Endodermal cell (in vitro differentiated cells): Measurements from ENCODE around the gene STAC. TPM values are rescaled to one million over a fixed set of nuclear protein-coding genes. Genes with fewer than 3 reads are reported as not detected.

Experiments used
- DNase-seq: peaks from one replicate; pipeline ENCODE4 v3.0.0-alpha.2; 2017
- H3K27ac ChIP-seq: 2 replicates; pipeline ENCODE4 v1.5.1; 2013; ENCODE audit warnings: mild to moderate bottlenecking, low read depth, low read length, moderate library complexity
- H3K27me3 ChIP-seq: 2 replicates; pipeline ENCODE4 v1.6.1; 2013; ENCODE audit warnings: mild to moderate bottlenecking, low read length, moderate library complexity; ENCODE audit not compliant: insufficient read depth, control insufficient read depth, poor library complexity, severe bottlenecking
- H3K36me3 ChIP-seq: 2 replicates; pipeline ENCODE4 v1.7.0; 2013; ENCODE audit warnings: mild to moderate bottlenecking, low read length, moderate library complexity; ENCODE audit not compliant: control insufficient read depth, insufficient read depth
- H3K4me1 ChIP-seq: one replicate; pipeline ENCODE4 v1.7.0; 2013; ENCODE audit warnings: low read length; ENCODE audit not compliant: control insufficient read depth, insufficient read depth
- H3K4me3 ChIP-seq: 2 replicates; pipeline ENCODE4 v1.5.1; 2013; ENCODE audit warnings: mild to moderate bottlenecking, low read length, moderate library complexity
- H3K9ac ChIP-seq: 2 replicates; pipeline ENCODE4 v1.6.1; 2013; ENCODE audit warnings: mild to moderate bottlenecking, low read length, moderate library complexity; ENCODE audit not compliant: poor library complexity, severe bottlenecking; ENCODE audit errors: extremely low read depth
- H3K9me3 ChIP-seq: 2 replicates; pipeline ENCODE4 v1.6.1; 2013; ENCODE audit warnings: mild to moderate bottlenecking, low read length, moderate library complexity; ENCODE audit not compliant: control insufficient read depth
- H3K27ac Mint-ChIP-seq: 2 replicates; pipeline ENCODE4 v1.8.0; 2020; ENCODE audit warnings: mixed read lengths
- H3K27me3 Mint-ChIP-seq: 2 replicates; pipeline ENCODE4 v1.8.0; 2021; ENCODE audit warnings: mild to moderate bottlenecking, mixed read lengths; ENCODE audit not compliant: insufficient read depth
- H3K36me3 Mint-ChIP-seq: 2 replicates; pipeline ENCODE4 v1.8.0; 2020; ENCODE audit warnings: low read depth, mixed read lengths
- H3K4me1 Mint-ChIP-seq: 2 replicates; pipeline ENCODE4 v1.8.0; 2020; ENCODE audit warnings: mixed read lengths
- H3K4me3 Mint-ChIP-seq: 2 replicates; pipeline ENCODE4 v1.8.0; 2020; ENCODE audit warnings: mild to moderate bottlenecking, moderate library complexity, mixed read lengths
- H3K9me3 Mint-ChIP-seq: 2 replicates; pipeline ENCODE4 v1.8.0; 2020; ENCODE audit warnings: mild to moderate bottlenecking, mixed read lengths
- WGBS, 2 experiments: methylation state at CpG; one replicate each; pipeline versions ENCODE4 v1.1.5 to v1.1.7; 2013; ENCODE audit warnings: missing lambda C conversion rate in 2 of 2, mixed read lengths in 1 of 2; ENCODE audit not compliant: insufficient coverage in 1 of 2, insufficient read length in 1 of 2; 5-methylcytosine and 5-hydroxymethylcytosine counted together
- total RNA-seq, 2 donors: library from RNA; stranded (reverse); fragmentation: NEBNext Ultra II Directional in 1 of 2; extraction: Animal tissue kit (Norgen Biotek cat#: 25700) in 1 of 2; gene quantifications; 2 replicates in 1 of 2; 3 replicates in 1 of 2; pipeline ENCODE4 v1.2.1, GENCODE V29; 2021
- TF ChIP-seq, protein P1 (sequence below): fragments of 200-600 bp; sonication (generic); conservative IDR thresholded peaks from 2 replicates; pipeline ENCODE4 v1.5.0; 2021; ENCODE audit warnings: antibody characterized with exemption, mild to moderate bottlenecking

The STAC gene
- total RNA-seq, 2 donors from 2014 or later = 0.80 to 1.2 TPM

DNA sequence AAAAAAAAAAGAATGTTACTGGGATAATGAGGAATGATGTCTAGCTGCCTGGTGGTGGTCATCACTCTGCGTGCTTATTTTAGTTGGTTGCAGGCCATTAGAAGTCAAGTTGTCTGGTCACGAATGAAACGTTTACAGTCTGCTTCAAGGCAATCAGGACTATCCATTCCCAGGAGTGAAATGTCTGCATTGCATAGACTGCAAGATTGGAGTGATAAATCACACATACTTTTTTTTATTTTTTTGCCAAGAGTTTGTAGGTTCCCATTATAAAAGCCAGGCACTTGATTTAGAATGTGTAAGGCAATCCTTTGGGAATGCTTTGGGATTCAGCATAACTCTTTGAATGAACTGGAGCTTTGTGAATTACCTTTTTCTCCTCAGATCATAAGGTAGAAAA is 132.3 kb downstream of the STAC start:
- no peaks in the 10 kb centered on the region for H3K9me3 ChIP-seq
- Mint-ChIP-seq H3K4me3 (no peak overlapping the region), H3K9me3 (no peaks in the 10 kb centered on the region), H3K4me1 (peaks cover under 1% of the 10 kb centered on the region), H3K36me3 (no peaks in the 10 kb centered on the region), H3K27ac (no peak overlapping the region), H3K27me3 (no peaks in the 10 kb centered on the region)
- H3K9ac ChIP-seq = no peak overlapping the region
- H3K4me3 ChIP-seq = no peak overlapping the region
- H3K27ac ChIP-seq = no peak overlapping the region
- no peaks in the 10 kb centered on the region for H3K4me1 ChIP-seq
- TF ChIP-seq, protein P1, sequence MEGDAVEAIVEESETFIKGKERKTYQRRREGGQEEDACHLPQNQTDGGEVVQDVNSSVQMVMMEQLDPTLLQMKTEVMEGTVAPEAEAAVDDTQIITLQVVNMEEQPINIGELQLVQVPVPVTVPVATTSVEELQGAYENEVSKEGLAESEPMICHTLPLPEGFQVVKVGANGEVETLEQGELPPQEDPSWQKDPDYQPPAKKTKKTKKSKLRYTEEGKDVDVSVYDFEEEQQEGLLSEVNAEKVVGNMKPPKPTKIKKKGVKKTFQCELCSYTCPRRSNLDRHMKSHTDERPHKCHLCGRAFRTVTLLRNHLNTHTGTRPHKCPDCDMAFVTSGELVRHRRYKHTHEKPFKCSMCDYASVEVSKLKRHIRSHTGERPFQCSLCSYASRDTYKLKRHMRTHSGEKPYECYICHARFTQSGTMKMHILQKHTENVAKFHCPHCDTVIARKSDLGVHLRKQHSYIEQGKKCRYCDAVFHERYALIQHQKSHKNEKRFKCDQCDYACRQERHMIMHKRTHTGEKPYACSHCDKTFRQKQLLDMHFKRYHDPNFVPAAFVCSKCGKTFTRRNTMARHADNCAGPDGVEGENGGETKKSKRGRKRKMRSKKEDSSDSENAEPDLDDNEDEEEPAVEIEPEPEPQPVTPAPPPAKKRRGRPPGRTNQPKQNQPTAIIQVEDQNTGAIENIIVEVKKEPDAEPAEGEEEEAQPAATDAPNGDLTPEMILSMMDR = no peak
- no peaks in the 10 kb centered on the region for H3K27me3 ChIP-seq
- WGBS, 2 experiments = 97% methylated on average over 3 of the region's 3 CpGs
- no peak for DNase-seq
- no peaks in the 10 kb centered on the region for H3K36me3 ChIP-seq

DNA sequence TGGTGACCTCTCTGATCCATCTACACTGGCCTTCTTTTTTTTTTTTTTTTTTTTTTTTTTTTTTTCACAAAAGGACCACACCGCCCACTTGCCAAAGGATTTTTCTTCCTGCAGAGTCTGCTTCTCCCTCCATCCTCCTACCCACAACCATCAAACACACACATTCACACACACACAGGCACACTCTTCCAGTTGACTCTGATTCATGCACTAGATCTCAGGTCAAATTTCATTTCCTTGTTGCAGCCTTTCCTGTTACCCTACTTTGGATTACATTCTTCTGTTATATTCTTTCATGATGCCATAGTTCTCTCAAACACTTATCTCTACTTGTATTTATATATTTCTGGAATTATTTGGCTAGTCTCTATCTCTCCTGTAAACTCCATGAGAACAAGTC is 133.9 kb downstream of the STAC start:
- no peaks in the 10 kb centered on the region for H3K36me3 ChIP-seq
- no peak overlapping the region for H3K27ac ChIP-seq
- WGBS, 2 experiments = 94% methylated on average over 1 of the region's 1 CpG; no CpG with 5 or more reads in 1 of the 2 experiments
- Mint-ChIP-seq H3K4me1 (peaks cover 10% of the 10 kb centered on the region), H3K27me3 (no peaks in the 10 kb centered on the region), H3K9me3 (no peaks in the 10 kb centered on the region), H3K27ac (no peak overlapping the region), H3K36me3 (no peaks in the 10 kb centered on the region), H3K4me3 (no peak overlapping the region)
- no peak for DNase-seq
- no peaks in the 10 kb centered on the region for H3K4me1 ChIP-seq
- no peak overlapping the region for H3K9ac ChIP-seq
- H3K4me3 ChIP-seq = no peak overlapping the region
- TF ChIP-seq, protein P1 = no peak
- no peaks in the 10 kb centered on the region for H3K27me3 ChIP-seq
- H3K9me3 ChIP-seq = no peaks in the 10 kb centered on the region

DNA sequence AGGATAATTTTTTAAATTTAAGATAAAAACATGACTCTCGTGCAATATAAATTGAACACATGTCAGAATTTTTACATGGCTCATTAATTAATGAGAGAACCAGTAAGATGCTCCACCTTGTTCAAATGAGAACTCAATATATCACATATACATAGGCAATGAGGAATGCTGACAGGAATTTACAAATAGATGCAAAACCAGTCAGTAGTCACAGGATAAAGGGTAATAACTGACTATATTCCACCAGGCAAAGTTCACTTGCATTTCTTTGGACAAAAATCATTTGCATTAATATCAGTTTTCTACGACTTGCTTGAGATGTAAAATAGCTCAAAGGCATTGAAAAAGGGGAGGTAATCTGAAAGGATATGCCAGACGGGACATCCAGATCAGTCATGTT is 139.4 kb downstream of the STAC start:
- H3K4me1 Mint-ChIP-seq = peaks cover 10% of the 10 kb centered on the region
- H3K27me3 Mint-ChIP-seq = peaks cover 2% of the 10 kb centered on the region
- H3K27ac Mint-ChIP-seq = no peak overlapping the region
- TF ChIP-seq, protein P1 = no peak
- H3K4me3 ChIP-seq = no peak overlapping the region
- no peaks in the 10 kb centered on the region for H3K9me3 Mint-ChIP-seq
- H3K9me3 ChIP-seq = no peaks in the 10 kb centered on the region
- no peak overlapping the region for H3K4me3 Mint-ChIP-seq
- 96 to 100% methylated on average over 1 to 3 of the region's 3 CpGs for WGBS, 2 experiments
- no peaks in the 10 kb centered on the region for H3K4me1 ChIP-seq
- H3K27ac ChIP-seq = no peak overlapping the region
- no peak for DNase-seq
- no peaks in the 10 kb centered on the region for H3K36me3 Mint-ChIP-seq
- H3K36me3 ChIP-seq = no peaks in the 10 kb centered on the region
- H3K9ac ChIP-seq = no peak overlapping the region
- peaks cover 5% of the 10 kb centered on the region for H3K27me3 ChIP-seq
